Measurements from ENCODE around the gene SZRD1.

The SZRD1 gene

GRCh38 chr1:16441282-16441665 is 74.2 kb downstream of the SZRD1 start:
- DNase-seq, result no peak

GRCh38 chr1:16442265-16442664 is 75.2 kb downstream of the SZRD1 start:
- peak; percentile 59 to 67 for DNase-seq

- DNase-seq, result peak in 1 of 2 donors; percentile 20
Observed at GRCh38 chr1:16442941-16443340, 75.9 kb downstream of the SZRD1 start.

- DNase-seq, result peak; percentile 79
Observed at GRCh38 chr1:16443975-16444770, 77.1 kb downstream of the SZRD1 start.

- no peak for DNase-seq
Observed at GRCh38 chr1:16445052-16445451, 78.0 kb downstream of the SZRD1 start.

GRCh38 chr1:16446116-16446515 is 79.1 kb downstream of the SZRD1 start:
- DNase-seq, result no peak

GRCh38 chr1:16447641-16448040 is 80.6 kb downstream of the SZRD1 start:
- DNase-seq, result no peak
